Astrocyte of the spinal cord (primary cell): ENCODE results near the gene POLRMT.

ENCODE experiments used
- DNase-seq: peaks from one replicate; pipeline ENCODE4 v3.0.0; 2011; ENCODE audit warnings: low read depth, low spot score
- H3K4me3 ChIP-seq: 2 replicates; pipeline ENCODE4 v1.5.1; 2011; ENCODE audit warnings: low read depth, mild to moderate bottlenecking, low read length, moderate library complexity
- in situ Hi-C: cut with HindIII; loops from 2 replicates; pipeline ENCODE4 v1.10.0; 2017; ENCODE audit warnings: low sequenced_read_pairs
- TF ChIP-seq, protein P1 (sequence below): IDR thresholded peaks from 2 replicates; pipeline ENCODE4 v1.5.1; 2012; ENCODE audit warnings: low read depth, mild to moderate bottlenecking, low read length, inconsistent platforms

The POLRMT gene

DNA sequence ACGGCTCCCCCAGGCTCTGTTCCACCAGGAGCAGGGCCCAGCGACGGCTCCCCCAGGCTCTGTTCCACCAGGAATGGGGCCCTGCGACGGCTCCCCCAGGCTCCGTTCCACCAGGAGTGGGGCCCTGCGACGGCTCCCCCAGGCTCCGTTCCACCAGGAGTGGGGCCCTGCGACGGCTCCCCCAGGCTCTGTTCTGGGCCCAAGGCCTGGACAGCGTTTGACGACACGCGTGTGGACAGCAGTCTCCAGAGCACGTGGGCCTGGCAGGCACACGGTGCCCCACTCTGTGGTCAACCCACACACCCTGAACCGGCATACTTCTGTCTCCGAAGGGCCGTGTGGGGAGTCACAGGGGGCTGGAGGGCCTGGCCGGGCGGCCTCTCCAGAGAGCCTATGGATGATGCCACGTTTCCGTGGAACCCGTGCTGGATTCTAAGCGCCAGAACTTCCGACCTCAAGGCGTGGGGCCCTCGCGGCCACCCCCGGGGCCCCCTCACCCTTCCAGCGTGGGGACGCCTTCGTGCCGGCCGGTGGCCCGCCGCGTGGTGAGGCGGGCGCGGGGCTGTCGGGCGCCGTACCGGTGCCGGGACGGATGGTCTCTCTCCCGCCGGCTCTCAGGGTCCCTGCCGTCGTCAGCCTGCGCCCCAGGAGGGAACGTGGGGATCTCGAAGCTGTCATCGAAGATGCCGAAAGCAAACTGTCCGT, 17.9 kb upstream of the POLRMT start:
- no peak for DNase-seq
- no peak overlapping the region for H3K4me3 ChIP-seq
- in situ Hi-C loops = no loop called here

DNA sequence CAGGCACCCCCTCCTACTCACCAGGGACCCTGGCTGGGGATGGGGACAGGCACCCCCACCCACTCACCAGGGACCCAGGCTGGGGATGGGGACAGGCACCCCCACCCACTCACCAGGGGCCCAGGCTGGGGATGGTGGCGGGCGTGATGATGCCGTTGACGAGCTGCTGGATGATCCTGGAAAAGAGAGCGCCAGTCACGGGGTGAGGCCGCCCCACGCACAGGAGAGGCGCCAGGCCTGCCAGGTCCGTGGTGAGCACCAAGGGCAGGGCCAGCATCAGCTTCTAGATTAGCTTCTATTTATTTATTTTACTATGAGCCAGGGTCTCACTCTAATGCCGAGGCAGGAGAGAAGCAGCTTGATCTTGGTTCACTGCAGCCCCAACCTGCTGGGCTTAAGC, 16.8 kb upstream of the POLRMT start:
- TF ChIP-seq, protein P1, sequence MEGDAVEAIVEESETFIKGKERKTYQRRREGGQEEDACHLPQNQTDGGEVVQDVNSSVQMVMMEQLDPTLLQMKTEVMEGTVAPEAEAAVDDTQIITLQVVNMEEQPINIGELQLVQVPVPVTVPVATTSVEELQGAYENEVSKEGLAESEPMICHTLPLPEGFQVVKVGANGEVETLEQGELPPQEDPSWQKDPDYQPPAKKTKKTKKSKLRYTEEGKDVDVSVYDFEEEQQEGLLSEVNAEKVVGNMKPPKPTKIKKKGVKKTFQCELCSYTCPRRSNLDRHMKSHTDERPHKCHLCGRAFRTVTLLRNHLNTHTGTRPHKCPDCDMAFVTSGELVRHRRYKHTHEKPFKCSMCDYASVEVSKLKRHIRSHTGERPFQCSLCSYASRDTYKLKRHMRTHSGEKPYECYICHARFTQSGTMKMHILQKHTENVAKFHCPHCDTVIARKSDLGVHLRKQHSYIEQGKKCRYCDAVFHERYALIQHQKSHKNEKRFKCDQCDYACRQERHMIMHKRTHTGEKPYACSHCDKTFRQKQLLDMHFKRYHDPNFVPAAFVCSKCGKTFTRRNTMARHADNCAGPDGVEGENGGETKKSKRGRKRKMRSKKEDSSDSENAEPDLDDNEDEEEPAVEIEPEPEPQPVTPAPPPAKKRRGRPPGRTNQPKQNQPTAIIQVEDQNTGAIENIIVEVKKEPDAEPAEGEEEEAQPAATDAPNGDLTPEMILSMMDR = no peak
- no peak for DNase-seq
- no peak overlapping the region for H3K4me3 ChIP-seq
- in situ Hi-C loops = no loop called here

More for the DNA sequence above, 17.9 kb upstream of the POLRMT start:
- TF ChIP-seq, protein P1 = no peak

DNA sequence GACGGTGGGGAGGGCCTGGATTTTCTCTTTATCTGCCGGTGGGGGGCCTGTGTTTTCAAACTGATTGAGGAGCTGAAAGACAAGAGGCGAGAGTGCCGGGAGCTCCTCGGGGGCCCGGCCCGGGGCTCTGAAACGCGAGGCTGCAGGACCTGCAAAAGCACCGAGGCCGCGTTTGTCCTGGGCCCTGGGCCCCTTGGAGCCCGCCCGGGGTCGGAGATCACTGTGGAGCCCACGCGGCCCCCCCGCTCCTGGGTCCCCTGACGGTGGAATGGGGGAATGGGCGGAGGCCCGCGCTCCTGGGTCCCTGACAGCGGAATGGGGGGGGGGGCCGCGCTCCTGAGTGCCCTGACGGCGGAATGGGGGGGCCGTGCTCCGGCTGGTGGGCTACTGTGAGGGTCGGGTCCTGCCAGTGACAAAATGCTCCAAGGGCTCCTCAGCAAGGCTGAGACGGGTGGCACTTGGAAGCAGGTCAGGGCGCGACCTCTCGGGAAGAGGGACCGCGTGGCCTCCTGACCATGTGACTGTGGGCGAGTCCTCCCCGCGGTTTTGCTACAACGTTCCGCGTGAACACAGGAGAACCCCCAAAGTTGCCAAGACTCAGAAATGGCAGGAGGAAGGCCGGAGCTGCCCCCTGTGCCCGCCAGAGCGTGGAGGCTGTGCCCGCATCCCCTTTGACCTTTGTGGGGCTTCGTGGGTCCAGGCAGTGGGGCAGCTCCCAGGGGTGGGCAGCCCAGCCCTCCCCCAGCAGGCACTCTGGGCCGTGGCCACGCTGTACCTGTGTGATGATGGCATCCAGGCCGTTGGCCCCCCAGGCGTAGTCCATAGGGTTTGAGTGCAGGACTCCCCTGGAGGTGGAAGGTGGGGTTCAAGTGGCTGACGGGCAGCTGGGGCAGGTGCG, 15.8 kb upstream of the POLRMT start:
- in situ Hi-C loops = no loop called here
- TF ChIP-seq, protein P1 = no peak
- H3K4me3 ChIP-seq = no peak overlapping the region
- no peak for DNase-seq

DNA sequence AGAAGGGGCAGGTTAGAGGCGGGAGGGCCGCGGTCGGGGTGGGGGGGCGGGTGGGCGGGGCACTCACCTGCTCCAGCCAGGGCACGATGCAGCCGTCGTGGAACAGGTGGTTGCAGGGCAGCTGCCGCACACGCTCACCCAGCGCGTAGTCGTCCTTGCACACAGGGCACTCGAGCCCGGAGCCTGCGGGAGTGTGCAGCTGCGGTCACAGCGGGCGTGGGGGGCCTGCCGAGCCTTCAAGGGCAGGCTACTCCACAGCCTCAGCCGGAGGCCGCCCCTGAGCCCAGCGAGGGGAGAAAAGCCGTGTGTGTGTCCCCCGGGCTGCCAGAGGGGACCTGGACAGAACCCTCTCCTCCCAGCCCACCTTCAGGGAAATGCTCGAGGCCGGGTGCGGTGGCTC, 15.0 kb upstream of the POLRMT start:
- no peak overlapping the region for H3K4me3 ChIP-seq
- DNase-seq = no peak
- in situ Hi-C loops = no loop called here
- TF ChIP-seq, protein P1 = no peak

DNA sequence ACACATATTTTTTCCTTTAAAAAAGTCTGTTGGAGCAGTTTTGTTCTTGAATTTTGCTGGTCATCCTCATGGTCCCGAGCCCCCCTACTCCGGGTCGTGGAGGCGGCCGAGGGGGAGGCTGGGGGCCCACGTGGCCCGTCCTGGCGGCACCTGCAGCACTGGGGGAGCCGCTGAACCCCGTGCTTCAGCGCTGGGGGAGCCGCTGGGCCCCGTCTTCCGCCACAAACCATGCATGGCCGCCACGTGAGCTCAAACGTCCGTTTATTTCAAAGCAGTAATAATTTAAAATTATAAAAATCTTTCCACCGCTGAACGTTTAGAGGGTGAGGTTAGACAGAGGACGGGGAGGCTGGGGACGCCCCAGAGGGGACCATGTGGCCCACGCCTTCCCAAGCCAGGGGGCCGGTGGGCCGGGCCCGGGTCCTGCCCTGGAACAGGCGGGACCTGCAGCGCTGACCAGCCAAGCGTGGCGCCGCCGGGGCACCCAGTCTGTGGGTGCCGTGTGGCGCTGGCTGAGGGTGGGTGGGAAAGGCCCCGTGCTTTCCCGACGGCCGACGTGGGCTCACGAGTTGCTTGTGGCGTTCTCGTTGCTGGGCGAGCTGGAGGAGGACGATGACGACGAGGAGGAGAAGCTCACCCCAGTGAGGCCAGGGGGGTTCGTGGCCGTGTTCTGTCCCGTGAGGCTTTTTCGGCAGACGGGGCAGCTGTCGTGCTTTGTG, 14.4 kb upstream of the POLRMT start:
- DNase-seq = no peak
- TF ChIP-seq, protein P1 = no peak
- in situ Hi-C loops = no loop called here
- no peak overlapping the region for H3K4me3 ChIP-seq

DNA sequence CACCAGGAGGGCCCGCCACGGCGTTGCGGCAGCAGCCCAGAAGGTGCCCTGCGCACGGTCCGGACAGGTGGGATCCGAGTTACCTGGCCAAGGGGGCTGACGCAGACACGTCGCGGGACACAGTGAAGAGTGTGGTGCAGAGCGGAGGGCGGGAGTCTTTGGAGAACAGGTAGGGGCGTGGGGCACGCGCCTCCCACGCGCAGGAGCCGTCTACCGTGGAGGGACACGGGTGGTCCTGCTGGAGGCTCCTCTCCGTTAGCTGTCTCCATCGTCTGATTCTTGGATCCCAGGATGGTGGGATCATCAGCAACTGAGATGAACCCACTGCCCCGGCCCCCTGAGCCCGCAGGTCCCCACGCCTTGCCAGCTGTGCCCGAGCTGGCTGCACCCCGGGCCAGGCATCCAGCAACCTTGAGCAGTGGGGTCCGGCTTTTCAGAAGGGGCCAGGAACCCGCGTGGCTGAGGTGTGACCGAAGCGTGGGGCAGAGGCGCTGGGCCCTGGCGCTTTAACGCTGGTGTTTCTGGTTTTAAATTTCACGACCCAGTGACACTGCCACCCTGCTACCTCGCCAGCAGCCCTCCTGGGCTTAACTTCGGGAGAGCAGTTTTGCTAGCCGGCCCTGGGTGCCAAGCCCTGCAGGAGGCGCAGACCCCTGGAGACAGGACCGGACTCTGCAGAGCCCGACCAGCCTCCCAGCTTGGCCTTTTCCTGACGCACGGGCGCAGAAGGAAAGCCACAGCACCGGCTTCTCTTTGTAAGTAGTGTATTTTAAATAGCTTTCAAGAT, 13.6 kb upstream of the POLRMT start:
- in situ Hi-C loops = no loop called here
- TF ChIP-seq, protein P1 = no peak
- no peak overlapping the region for H3K4me3 ChIP-seq
- no peak for DNase-seq
